Gastrocnemius medialis (tissue), 4 donors: ENCODE measurements around the gene MAPK4. TPM values are rescaled to one million over a fixed set of nuclear protein-coding genes. Genes with fewer than 3 reads are reported as not detected.

ENCODE experiments used
- ATAC-seq, 2 donors: fragments of 150-250 bp; one replicate each; pipeline ENCODE4 v1.9.1; 2016
- DNase-seq, 2 donors: peaks; one replicate each; pipeline ENCODE4 v3.0.0-alpha.2; 2019
- H3K27ac ChIP-seq, 4 donors: fragments of 200-600 bp; sonication (generic); 1 replicate in 1 of 4; 2 replicates in 3 of 4; pipeline ENCODE4 v1.5.1; 2016 to 2018; ENCODE audit warnings: mild to moderate bottlenecking in 2 of 4, moderate library complexity in 1 of 4
- H3K27me3 ChIP-seq, 3 donors: fragments of 200-600 bp; sonication (generic) in 2 of 3; 1 replicate in 1 of 3; 2 replicates in 2 of 3; pipeline versions ENCODE4 v1.5.1 to v1.6.0; 2016 to 2019; ENCODE audit warnings: mild to moderate bottlenecking in 1 of 3, moderate library complexity in 1 of 3
- H3K36me3 ChIP-seq, 2 donors: fragments of 200-600 bp; sonication (generic) in 1 of 2; one replicate each; pipeline ENCODE4 v1.5.1; 2017 to 2018
- H3K4me1 ChIP-seq, 2 donors: fragments of 200-600 bp; sonication (generic) in 1 of 2; one replicate each; pipeline ENCODE4 v1.5.1; 2016 to 2017; ENCODE audit warnings: mild to moderate bottlenecking in 2 of 2
- H3K4me3 ChIP-seq, 4 donors: fragments of 200-600 bp; sonication (generic) in 3 of 4; 1 replicate in 1 of 4; 2 replicates in 3 of 4; pipeline ENCODE4 v1.5.1; 2016 to 2019; ENCODE audit warnings: mild to moderate bottlenecking in 2 of 4
- H3K9me3 ChIP-seq, 3 donors: fragments of 200-600 bp; sonication (generic) in 2 of 3; 1 replicate in 1 of 3; 2 replicates in 2 of 3; pipeline ENCODE4 v1.5.1; 2016 to 2019
- CTCF ChIP-seq, 5 experiments: fragments of 450-650 bp in 3 of 5; fragments of 200-600 bp in 2 of 5; sonication (generic) in 2 of 5; IDR thresholded peaks in 4 of 5; conservative IDR thresholded peaks in 1 of 5; 1 replicate in 4 of 5; 2 replicates in 1 of 5; pipeline ENCODE4 v1.5.1; 2016 to 2019; ENCODE audit warnings: antibody characterized with exemption in 5 of 5, mild to moderate bottlenecking in 3 of 5, moderate library complexity in 3 of 5
- POLR2A ChIP-seq, 2 donors: fragments of 450-650 bp; IDR thresholded peaks; one replicate each; pipeline ENCODE4 v1.6.1; 2017; ENCODE audit warnings: antibody characterized with exemption in 2 of 2, mild to moderate bottlenecking in 2 of 2, moderate library complexity in 2 of 2
- in situ Hi-C, 4 donors: fragments of 200-750 bp; cut with MboI; loops; one replicate each; pipeline versions ENCODE4 v1.15.0 to v1.8.0; 2017; ENCODE audit warnings: low sequenced_read_pairs in 4 of 4
- intact Hi-C: fragments of 100-400 bp; cut with DNase I; formaldehyde crosslinking; loops from one replicate; pipeline ENCODE4 v1.15.1; 2023; ENCODE audit warnings: low total_unique reads
- total RNA-seq, 4 donors: library from RNA; depleted of rRNA; stranded (reverse); fragments of >200 nt; gene quantifications; one replicate each; pipeline versions ENCODE4 v1.1.0 to v1.2.3, GENCODE V29; 2016

Gene MAPK4
- total RNA-seq, 4 donors from 2014 or later = 0.68 to 2.4 (median 1.7) TPM

GRCh38 chr18:50665015-50665414 lies 105.1 kb downstream of the MAPK4 start:
- H3K27ac ChIP-seq = no peak overlapping the region
- ATAC-seq (peak in 1 of 2 donors; percentile 36), DNase-seq (no peak)
- TF ChIP-seq CTCF (IDR thresholded peaks at IDR 0.05 in 4 of 5, conservative IDR thresholded peaks at IDR 0.05 in 1 of 5) = no peak
- no peak for TF ChIP-seq POLR2A (IDR thresholded peaks at IDR 0.05)
- no peak overlapping the region for H3K4me3 ChIP-seq
- peaks cover 0 to 4% (median 0%) of the 10 kb centered on the region in 3 donors for H3K9me3 ChIP-seq
- in situ Hi-C loops (no loop called here), intact Hi-C loops (loop anchor here (10.0 kb wide), 1 partner anchor 120 kb away; no protein-coding TSS in a partner anchor)
- peaks cover 22 to 29% of the 10 kb centered on the region in 2 donors for H3K4me1 ChIP-seq
- H3K36me3 ChIP-seq = no peaks in the 10 kb centered on the region
- no peaks in the 10 kb centered on the region for H3K27me3 ChIP-seq

- H3K9me3 ChIP-seq = peaks cover 0 to 4% (median 0%) of the 10 kb centered on the region in 3 donors
- no peaks in the 10 kb centered on the region for H3K36me3 ChIP-seq
- in situ Hi-C loops = no loop called here
- no peak overlapping the region for H3K4me3 ChIP-seq
- intact Hi-C loops = loop anchor here (10.0 kb wide), 1 partner anchor 119 kb away; no protein-coding TSS in a partner anchor
- H3K27ac ChIP-seq = no peak overlapping the region
- DNase-seq (no peak), ATAC-seq (no peak)
- TF ChIP-seq CTCF (IDR thresholded peaks at IDR 0.05 in 4 of 5, conservative IDR thresholded peaks at IDR 0.05 in 1 of 5) (no peak), POLR2A (IDR thresholded peaks at IDR 0.05) (no peak)
- no peaks in the 10 kb centered on the region for H3K27me3 ChIP-seq
- H3K4me1 ChIP-seq = peaks cover 22 to 29% of the 10 kb centered on the region in 2 donors
Observed at GRCh38 chr18:50665519-50665918, 105.6 kb downstream of the MAPK4 start.

- peaks cover 22 to 29% of the 10 kb centered on the region in 2 donors for H3K4me1 ChIP-seq
- no peak overlapping the region for H3K27ac ChIP-seq
- H3K27me3 ChIP-seq = no peaks in the 10 kb centered on the region
- H3K9me3 ChIP-seq = peaks cover 0 to 4% (median 0%) of the 10 kb centered on the region in 3 donors
- ATAC-seq = no peak
- H3K4me3 ChIP-seq = no peak overlapping the region
- TF ChIP-seq CTCF (IDR thresholded peaks at IDR 0.05 in 4 of 5, conservative IDR thresholded peaks at IDR 0.05 in 1 of 5) (no peak), POLR2A (IDR thresholded peaks at IDR 0.05) (no peak)
- in situ Hi-C loops (no loop called here), intact Hi-C loops (loop anchor here (10.0 kb wide), 1 partner anchor 118 kb away; no protein-coding TSS in a partner anchor)
- no peaks in the 10 kb centered on the region for H3K36me3 ChIP-seq
- DNase-seq = no peak
Observed at GRCh38 chr18:50666536-50666935, 106.6 kb downstream of the MAPK4 start.

GRCh38 chr18:50671376-50671775 lies 111.5 kb downstream of the MAPK4 start:
- Histone ChIP-seq H3K4me1 (no peaks in the 10 kb centered on the region), H3K4me3 (no peak overlapping the region), H3K36me3 (no peaks in the 10 kb centered on the region), H3K27me3 (no peaks in the 10 kb centered on the region), H3K27ac (no peak overlapping the region), H3K9me3 (no peaks in the 10 kb centered on the region)
- no peak for TF ChIP-seq CTCF (IDR thresholded peaks at IDR 0.05 in 4 of 5, conservative IDR thresholded peaks at IDR 0.05 in 1 of 5)
- TF ChIP-seq POLR2A (IDR thresholded peaks at IDR 0.05) = no peak
- DNase-seq = no peak
- in situ Hi-C loops = no loop called here
- no peak for ATAC-seq
- intact Hi-C loops = no loop called here
